ENCODE measurements around the gene SPATS1.
"Not testable (repeated sequence)": the region's sequence is repeated elsewhere in the genome, so short reads cannot be mapped to it uniquely, and the experiment has no call there.

The SPATS1 gene

DNA sequence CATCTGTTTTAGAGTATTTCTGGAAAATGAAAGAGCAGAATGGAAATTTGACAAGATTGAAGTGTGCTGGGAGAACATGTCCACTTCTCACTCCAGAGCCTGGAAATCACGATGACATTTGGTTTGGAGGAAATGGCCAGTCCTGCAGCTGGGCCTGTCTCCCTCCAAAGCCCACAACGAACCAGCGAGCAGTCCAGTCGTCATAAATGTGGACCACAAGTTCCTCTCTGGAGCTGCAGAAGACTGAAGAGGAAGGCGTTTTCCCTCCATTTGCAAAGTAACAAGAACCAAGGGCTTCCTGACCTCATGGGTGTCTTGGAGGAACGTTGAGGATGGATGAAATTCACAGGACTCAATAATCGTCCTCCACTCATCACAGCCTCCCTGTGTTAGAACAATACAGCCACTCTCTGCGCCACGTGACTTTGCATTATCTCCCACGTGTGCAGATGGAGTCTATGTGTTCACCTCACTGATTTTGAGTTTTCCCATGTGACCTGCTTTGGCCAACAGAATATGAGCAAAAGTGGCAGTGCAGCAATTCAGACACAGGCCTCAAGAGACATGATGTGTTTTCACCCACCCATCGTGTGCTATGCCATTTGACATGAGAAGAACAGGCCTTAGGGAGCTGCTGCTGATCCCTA, 9.1 kb upstream of the SPATS1 start:
- H3K4me3 ChIP-seq (ENCODE audit: low read depth in 1 of 2, low read length in 2 of 2), result no peak overlapping the region
- H3K9me3 ChIP-seq (ENCODE audit: low read length), result no peaks in the 10 kb centered on the region
- H3K9ac ChIP-seq (ENCODE audit: low read length), result no peak overlapping the region
- no peaks in the 10 kb centered on the region for H3K36me3 ChIP-seq (ENCODE audit: insufficient read depth, low read length)
- H3K27ac ChIP-seq (ENCODE audit: low read depth, low read length), result no peak overlapping the region
- H3K27me3 ChIP-seq (ENCODE audit: control insufficient read depth in 1 of 2, insufficient read depth in 2 of 2, low read length in 2 of 2), result peaks cover 0 to 7% of the 10 kb centered on the region in 2 donors
- peaks cover 2% of the 10 kb centered on the region for H3K4me1 ChIP-seq (ENCODE audit: insufficient read depth, low read length)

DNA sequence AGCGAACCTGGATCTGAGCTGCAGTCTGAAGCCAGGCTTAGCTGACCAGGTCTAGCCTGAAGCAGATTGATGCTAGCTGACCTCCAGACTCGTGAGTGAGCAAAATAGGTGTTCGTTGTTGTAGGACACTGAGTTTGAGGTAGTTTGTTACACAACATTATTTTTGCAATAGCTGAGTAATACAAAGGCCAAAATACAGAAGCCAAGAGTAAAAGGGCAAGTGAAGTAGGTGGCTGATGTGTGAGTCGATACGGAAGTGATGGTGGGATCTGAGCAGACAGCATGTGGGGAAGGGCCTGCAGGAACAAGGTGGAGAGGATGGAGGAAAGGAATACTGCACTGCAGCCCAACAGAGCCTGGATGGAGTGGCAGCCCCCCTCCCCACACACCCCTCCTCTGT, 8.5 kb upstream of the SPATS1 start:
- Histone ChIP-seq H3K9me3 (ENCODE audit: low read length) (no peaks in the 10 kb centered on the region), H3K9ac (ENCODE audit: low read length) (no peak overlapping the region), H3K4me3 (ENCODE audit: low read depth in 1 of 2, low read length in 2 of 2) (no peak overlapping the region), H3K27ac (ENCODE audit: low read depth, low read length) (no peak overlapping the region), H3K27me3 (ENCODE audit: control insufficient read depth in 1 of 2, insufficient read depth in 2 of 2, low read length in 2 of 2) (peaks cover 0 to 7% of the 10 kb centered on the region in 2 donors), H3K36me3 (ENCODE audit: insufficient read depth, low read length) (no peaks in the 10 kb centered on the region), H3K4me1 (ENCODE audit: insufficient read depth, low read length) (peaks cover 6% of the 10 kb centered on the region)

DNA sequence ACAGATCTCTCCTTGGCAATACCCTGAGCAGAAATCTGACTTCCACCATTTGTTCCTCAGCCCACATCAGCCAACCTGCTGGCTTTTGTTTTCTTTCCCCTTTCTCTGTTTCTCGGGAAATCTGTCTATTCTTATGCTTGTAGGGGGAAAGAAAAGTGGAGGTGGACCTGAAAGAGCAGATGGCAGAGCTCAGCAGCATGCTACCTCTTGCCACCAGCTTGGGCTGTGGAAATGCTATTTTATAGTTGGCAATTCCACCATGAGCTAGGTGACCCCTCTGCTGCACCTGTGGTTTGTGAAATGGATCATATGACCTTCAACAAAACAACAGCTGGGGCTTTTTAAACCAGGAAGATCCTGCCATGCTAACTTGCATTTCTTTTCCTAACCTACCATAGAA, 6.8 kb upstream of the SPATS1 start:
- Histone ChIP-seq H3K27me3 (ENCODE audit: control insufficient read depth in 1 of 2, insufficient read depth in 2 of 2, low read length in 2 of 2) (no peaks in the 10 kb centered on the region), H3K36me3 (ENCODE audit: insufficient read depth, low read length) (no peaks in the 10 kb centered on the region), H3K9ac (ENCODE audit: low read length) (no peak overlapping the region), H3K9me3 (ENCODE audit: low read length) (no peaks in the 10 kb centered on the region), H3K27ac (ENCODE audit: low read depth, low read length) (no peak overlapping the region), H3K4me3 (ENCODE audit: low read depth in 1 of 2, low read length in 2 of 2) (no peak overlapping the region), H3K4me1 (ENCODE audit: insufficient read depth, low read length) (peaks cover 6% of the 10 kb centered on the region)

DNA sequence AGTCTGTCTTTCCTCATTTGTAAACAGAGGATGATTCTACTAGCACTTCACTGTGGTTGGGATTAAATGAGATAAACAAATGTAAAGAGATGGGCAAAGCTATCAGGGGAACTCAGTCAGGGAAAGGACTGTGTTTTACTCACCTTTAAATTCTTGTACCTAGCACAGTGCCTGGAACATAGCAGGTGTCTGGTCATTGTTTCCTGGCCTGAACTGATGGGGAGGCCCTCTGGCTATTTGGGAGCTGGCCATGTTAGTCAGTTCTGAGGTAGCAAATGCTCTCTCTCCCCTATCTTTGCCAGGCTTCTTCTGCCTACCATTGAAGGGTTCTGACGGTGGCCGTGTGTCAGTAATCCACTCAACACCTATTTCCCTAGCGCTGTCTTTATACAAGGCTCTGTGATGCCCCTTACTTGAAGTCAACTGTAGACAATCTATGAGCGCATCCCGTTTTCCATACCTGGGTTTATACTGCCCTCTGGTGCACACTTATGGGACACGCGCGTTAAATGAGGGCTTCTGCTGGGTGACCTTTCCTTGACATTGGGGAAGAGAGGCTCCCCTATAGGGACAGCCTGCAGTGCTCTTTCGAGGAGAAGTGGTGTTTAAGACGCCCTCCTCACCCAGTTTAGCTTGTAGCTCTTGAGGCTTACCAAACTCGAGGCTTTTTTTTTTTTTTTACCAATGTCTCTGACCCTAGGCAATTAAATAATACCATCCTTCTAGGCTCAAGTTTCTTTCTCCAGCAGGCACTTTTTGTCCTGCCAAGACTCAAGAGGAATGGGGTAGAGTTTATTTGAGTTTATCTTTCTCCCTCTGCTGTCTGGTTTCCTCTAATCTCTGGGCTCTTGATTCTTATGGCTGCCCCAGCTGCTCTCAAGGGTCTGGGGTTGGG, 4.0 kb upstream of the SPATS1 start:
- Histone ChIP-seq H3K4me3 (ENCODE audit: low read depth in 1 of 2, low read length in 2 of 2) (no peak overlapping the region), H3K36me3 (ENCODE audit: insufficient read depth, low read length) (no peaks in the 10 kb centered on the region), H3K4me1 (ENCODE audit: insufficient read depth, low read length) (peaks cover 6% of the 10 kb centered on the region), H3K27me3 (ENCODE audit: control insufficient read depth in 1 of 2, insufficient read depth in 2 of 2, low read length in 2 of 2) (peaks cover 0 to 9% of the 10 kb centered on the region in 2 donors), H3K9ac (ENCODE audit: low read length) (no peak overlapping the region), H3K27ac (ENCODE audit: low read depth, low read length) (no peak overlapping the region), H3K9me3 (ENCODE audit: low read length) (no peaks in the 10 kb centered on the region)

DNA sequence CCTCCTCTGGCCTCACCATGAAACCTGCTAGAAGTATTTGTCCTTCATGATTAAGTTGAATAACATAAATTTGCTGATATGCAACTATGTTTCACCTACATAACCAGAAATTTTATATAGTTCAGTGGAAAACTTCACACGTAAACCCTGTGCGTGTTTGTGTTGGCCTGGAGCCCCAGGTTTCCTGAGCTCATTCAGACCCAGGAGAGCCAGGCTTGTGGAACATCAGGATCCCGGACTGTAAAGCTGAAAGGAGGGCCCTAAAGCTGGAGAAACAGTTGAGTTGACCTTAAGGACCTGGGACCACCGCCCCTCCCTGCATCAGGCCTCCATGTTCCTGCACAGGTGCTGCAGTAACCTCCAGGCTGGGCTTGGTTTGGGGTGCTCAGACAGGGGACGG, 3.1 kb upstream of the SPATS1 start:
- H3K27me3 ChIP-seq (ENCODE audit: control insufficient read depth in 1 of 2, insufficient read depth in 2 of 2, low read length in 2 of 2), result peaks cover 6 to 9% of the 10 kb centered on the region in 2 donors
- no peak overlapping the region for H3K9ac ChIP-seq (ENCODE audit: low read length)
- H3K27ac ChIP-seq (ENCODE audit: low read depth, low read length), result no peak overlapping the region
- no peak overlapping the region for H3K4me3 ChIP-seq (ENCODE audit: low read depth in 1 of 2, low read length in 2 of 2)
- H3K36me3 ChIP-seq (ENCODE audit: insufficient read depth, low read length), result no peaks in the 10 kb centered on the region
- H3K9me3 ChIP-seq (ENCODE audit: low read length), result no peaks in the 10 kb centered on the region
- peaks cover 6% of the 10 kb centered on the region for H3K4me1 ChIP-seq (ENCODE audit: insufficient read depth, low read length)

DNA sequence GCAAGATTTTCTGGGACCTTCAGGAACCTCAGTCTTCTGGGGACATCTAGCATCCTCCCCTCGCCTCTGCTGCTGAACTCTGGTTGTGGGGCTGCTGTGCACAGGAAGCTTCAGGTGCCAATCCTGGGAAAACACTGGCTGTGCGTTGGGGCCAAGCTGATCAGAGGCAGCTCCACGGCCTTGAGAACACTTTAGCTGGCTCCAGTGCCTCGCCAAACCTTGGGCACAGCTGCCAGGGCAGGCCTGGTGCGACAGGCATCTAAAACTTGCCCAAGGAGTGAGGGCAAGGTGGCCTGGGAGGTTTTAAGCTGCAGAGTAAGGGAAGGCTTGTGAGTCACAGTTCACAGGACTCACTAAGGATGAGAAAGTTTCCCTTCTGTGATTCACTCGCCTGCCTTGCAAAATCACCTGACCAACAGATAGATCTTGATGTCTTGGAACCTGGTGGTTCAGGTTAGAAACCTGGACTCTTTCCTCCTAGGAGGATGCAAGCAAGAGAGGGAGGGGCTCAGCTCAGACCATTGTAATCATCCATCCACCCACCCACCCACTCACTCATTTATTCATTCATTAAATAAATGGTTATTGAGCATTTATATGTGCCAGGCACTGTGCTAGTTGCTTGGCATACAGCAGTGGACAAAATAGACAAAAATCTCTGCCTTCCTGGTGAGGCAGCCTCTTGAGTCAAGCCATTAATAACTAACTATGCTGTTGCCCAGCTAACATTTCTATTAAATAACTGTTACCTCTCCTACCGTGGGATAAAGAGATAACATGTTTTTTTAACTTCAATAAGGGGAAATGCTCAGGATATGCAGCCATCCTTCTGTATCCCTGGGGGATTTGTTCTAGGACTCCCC, 2.5 kb upstream of the SPATS1 start:
- Histone ChIP-seq H3K27me3 (ENCODE audit: control insufficient read depth in 1 of 2, insufficient read depth in 2 of 2, low read length in 2 of 2) (peaks cover 7 to 9% of the 10 kb centered on the region in 2 donors), H3K9ac (ENCODE audit: low read length) (no peak overlapping the region), H3K9me3 (ENCODE audit: low read length) (no peaks in the 10 kb centered on the region), H3K4me1 (ENCODE audit: insufficient read depth, low read length) (peaks cover 6% of the 10 kb centered on the region), H3K4me3 (ENCODE audit: low read depth in 1 of 2, low read length in 2 of 2) (no peak overlapping the region), H3K27ac (ENCODE audit: low read depth, low read length) (no peak overlapping the region), H3K36me3 (ENCODE audit: insufficient read depth, low read length) (no peaks in the 10 kb centered on the region)

DNA sequence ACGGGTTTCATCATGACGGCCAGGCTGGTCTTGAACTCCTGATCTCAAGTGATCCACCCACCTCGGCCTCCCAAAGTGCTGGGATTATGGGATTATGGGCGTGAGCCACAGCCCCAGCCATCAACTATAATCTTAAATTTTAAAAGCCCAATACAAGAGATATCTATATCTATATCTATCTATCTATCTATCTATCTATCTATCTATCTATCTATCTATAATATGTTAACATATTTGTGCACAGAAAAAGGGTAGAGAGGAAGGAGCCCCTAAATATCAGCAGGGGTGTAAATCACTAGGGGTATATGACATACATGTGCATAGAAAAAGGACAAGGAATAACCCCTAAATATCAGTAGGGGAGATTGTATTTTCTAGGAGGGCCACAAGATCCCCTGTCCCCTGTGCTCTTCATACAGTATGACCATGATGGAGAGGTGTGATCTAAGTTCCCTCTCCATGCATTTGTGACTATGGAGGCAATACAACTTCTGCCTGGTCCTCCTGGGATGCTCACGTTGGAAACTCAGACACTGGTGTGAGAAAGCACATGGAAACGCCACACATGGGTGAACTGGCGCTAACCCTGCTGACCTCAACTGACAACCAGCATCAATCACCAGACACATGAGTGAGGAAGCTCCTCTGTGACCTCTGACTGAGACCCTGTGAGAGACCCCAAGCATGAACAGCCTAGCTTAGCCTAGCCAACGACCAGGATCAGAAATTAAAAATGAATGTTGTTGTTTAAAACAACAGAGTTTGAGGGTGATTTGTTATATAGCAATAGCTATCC, 1.2 kb upstream of the SPATS1 start:
- H3K27ac ChIP-seq (ENCODE audit: low read depth, low read length), result no peak overlapping the region
- no peak overlapping the region for H3K9ac ChIP-seq (ENCODE audit: low read length)
- H3K9me3 ChIP-seq (ENCODE audit: low read length), result no peaks in the 10 kb centered on the region
- H3K27me3 ChIP-seq (ENCODE audit: control insufficient read depth in 1 of 2, insufficient read depth in 2 of 2, low read length in 2 of 2), result peaks cover 7 to 9% of the 10 kb centered on the region in 2 donors
- no peaks in the 10 kb centered on the region for H3K36me3 ChIP-seq (ENCODE audit: insufficient read depth, low read length)
- no peak overlapping the region for H3K4me3 ChIP-seq (ENCODE audit: low read depth in 1 of 2, low read length in 2 of 2)
- H3K4me1 ChIP-seq (ENCODE audit: insufficient read depth, low read length), result peaks cover 6% of the 10 kb centered on the region

DNA sequence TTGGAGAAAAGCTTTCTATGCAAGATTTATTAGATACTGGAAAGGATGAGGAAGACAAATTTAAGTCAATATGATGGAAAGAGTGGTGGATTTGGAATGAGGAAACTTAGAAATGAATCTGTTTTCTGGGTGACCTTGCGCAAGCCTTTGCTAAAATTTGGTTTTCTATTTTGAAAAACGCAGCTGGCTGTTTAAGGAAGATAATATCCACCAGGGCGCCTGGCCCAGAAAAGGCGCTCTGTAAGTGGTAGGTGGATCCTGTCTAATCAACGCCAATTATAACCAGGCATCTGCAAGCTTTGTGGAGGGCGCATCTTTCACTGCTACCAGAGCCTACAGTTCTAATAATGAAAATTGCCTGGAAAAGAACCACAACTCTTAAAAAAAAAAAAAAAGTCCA, 398 bp upstream of the SPATS1 start:
- H3K4me1 ChIP-seq (ENCODE audit: insufficient read depth, low read length), result peaks cover 6% of the 10 kb centered on the region
- peak overlapping the region in 1 of 2 donors; percentile 27 for H3K4me3 ChIP-seq (ENCODE audit: low read depth in 1 of 2, low read length in 2 of 2)
- H3K36me3 ChIP-seq (ENCODE audit: insufficient read depth, low read length), result no peaks in the 10 kb centered on the region
- no peak overlapping the region for H3K9ac ChIP-seq (ENCODE audit: low read length)
- no peaks in the 10 kb centered on the region for H3K9me3 ChIP-seq (ENCODE audit: low read length)
- H3K27ac ChIP-seq (ENCODE audit: low read depth, low read length), result no peak overlapping the region
- peaks cover 7 to 9% of the 10 kb centered on the region in 2 donors for H3K27me3 ChIP-seq (ENCODE audit: control insufficient read depth in 1 of 2, insufficient read depth in 2 of 2, low read length in 2 of 2)

GRCh38 chr6:44346818-44347217, 4.4 kb downstream of the SPATS1 start:
- H3K4me1 ChIP-seq (ENCODE audit: insufficient read depth, low read length); H3K9ac ChIP-seq (ENCODE audit: low read length); H3K27ac ChIP-seq (ENCODE audit: low read depth, low read length); H3K27me3 ChIP-seq (ENCODE audit: control insufficient read depth in 1 of 2, insufficient read depth in 2 of 2, low read length in 2 of 2); H3K9me3 ChIP-seq (ENCODE audit: low read length); H3K36me3 ChIP-seq (ENCODE audit: insufficient read depth, low read length); H3K4me3 ChIP-seq (ENCODE audit: low read depth in 1 of 2, low read length in 2 of 2): not testable (repeated sequence)

GRCh38 chr6:44349904-44350649, 7.6 kb downstream of the SPATS1 start:
- Histone ChIP-seq H3K36me3 (ENCODE audit: insufficient read depth, low read length) (no peaks in the 10 kb centered on the region), H3K27ac (ENCODE audit: low read depth, low read length) (no peak overlapping the region), H3K4me1 (ENCODE audit: insufficient read depth, low read length) (no peaks in the 10 kb centered on the region), H3K9ac (ENCODE audit: low read length) (no peak overlapping the region), H3K27me3 (ENCODE audit: control insufficient read depth in 1 of 2, insufficient read depth in 2 of 2, low read length in 2 of 2) (no peaks in the 10 kb centered on the region), H3K9me3 (ENCODE audit: low read length) (no peaks in the 10 kb centered on the region), H3K4me3 (ENCODE audit: low read depth in 1 of 2, low read length in 2 of 2) (no peak overlapping the region)
